ENCODE measurements around the gene CD28.
A peak's percentile ranks its signal among the peaks of the same experiment; 100 is the strongest.

The CD28 gene

DNA sequence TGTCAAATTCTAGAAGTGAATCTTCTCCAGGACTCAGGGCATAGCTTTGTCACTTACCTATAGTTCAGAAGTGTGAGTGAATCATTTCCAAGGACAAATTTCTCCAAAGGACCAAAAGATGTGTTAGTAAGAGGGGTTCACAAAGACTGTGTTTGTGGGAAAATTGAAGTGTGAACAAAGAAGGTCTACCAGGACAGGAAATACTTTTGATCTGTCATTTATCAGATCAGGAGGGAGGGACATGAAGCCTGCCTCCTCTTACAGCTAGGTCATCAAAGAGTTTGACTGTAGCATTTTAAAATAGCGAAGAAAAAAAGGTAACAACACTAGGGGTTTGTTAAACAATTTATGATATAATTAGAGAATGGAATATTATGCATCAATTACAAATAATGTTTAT is 2.0 kb upstream of the CD28 start:
- no peak for DNase-seq (ENCODE audit: low read depth)
- TF ChIP-seq, protein P1, sequence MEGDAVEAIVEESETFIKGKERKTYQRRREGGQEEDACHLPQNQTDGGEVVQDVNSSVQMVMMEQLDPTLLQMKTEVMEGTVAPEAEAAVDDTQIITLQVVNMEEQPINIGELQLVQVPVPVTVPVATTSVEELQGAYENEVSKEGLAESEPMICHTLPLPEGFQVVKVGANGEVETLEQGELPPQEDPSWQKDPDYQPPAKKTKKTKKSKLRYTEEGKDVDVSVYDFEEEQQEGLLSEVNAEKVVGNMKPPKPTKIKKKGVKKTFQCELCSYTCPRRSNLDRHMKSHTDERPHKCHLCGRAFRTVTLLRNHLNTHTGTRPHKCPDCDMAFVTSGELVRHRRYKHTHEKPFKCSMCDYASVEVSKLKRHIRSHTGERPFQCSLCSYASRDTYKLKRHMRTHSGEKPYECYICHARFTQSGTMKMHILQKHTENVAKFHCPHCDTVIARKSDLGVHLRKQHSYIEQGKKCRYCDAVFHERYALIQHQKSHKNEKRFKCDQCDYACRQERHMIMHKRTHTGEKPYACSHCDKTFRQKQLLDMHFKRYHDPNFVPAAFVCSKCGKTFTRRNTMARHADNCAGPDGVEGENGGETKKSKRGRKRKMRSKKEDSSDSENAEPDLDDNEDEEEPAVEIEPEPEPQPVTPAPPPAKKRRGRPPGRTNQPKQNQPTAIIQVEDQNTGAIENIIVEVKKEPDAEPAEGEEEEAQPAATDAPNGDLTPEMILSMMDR (IDR thresholded peaks at IDR 0.05; ENCODE audit: low read length, missing control alignments), result no peak
- H3K4me3 ChIP-seq (replicated peaks; ENCODE audit: low read depth, low read length), result no peak overlapping the region

DNA sequence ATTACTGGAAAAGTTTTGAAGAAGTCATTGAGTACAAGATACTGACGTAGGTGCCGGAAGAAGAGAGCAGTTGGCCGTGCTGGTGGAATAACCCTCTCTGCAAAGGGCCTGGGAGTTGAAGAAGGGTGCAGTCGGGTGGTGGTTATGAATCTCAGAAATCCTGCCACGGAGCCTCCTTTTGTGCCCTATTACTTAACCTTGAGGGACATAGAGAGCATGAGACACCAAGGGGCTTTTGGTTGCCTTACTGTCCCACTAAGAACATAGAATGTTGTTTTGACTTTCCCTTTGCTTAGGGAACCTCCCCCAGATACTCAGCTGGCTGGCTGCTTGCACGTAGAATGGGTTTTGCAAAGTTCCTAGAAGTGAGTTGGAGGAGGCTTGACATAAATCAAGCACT is 1.3 kb upstream of the CD28 start:
- TF ChIP-seq, protein P1 (IDR thresholded peaks at IDR 0.05; ENCODE audit: low read length, missing control alignments), result no peak
- DNase-seq (ENCODE audit: low read depth), result no peak

DNA sequence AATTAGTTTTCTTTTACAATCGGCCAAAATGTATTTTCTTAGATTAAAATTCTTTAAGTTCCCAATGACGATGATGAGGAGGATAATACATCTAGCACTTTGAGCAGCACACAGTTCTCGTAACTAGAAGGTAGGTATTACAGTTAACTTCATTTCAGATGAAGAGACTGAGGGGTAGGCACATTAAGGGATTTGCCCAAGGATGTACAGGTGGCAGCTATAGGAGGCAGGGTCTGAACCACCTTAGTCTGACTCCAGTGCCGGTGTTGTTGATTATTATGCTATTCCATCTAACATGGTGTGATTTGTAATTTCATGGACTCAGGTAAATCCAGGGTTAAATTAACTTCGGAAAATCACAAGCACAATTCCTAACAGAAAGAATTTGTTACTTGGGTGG is 1.1 kb downstream of the CD28 start:
- no peak overlapping the region for H3K4me3 ChIP-seq (replicated peaks; ENCODE audit: low read depth, low read length)
- DNase-seq (ENCODE audit: low read depth), result no peak
- TF ChIP-seq, protein P1 (IDR thresholded peaks at IDR 0.05; ENCODE audit: low read length, missing control alignments), result no peak

More for the DNA sequence above, 1.3 kb upstream of the CD28 start:
- no peak overlapping the region for H3K4me3 ChIP-seq (replicated peaks; ENCODE audit: low read depth, low read length)

DNA sequence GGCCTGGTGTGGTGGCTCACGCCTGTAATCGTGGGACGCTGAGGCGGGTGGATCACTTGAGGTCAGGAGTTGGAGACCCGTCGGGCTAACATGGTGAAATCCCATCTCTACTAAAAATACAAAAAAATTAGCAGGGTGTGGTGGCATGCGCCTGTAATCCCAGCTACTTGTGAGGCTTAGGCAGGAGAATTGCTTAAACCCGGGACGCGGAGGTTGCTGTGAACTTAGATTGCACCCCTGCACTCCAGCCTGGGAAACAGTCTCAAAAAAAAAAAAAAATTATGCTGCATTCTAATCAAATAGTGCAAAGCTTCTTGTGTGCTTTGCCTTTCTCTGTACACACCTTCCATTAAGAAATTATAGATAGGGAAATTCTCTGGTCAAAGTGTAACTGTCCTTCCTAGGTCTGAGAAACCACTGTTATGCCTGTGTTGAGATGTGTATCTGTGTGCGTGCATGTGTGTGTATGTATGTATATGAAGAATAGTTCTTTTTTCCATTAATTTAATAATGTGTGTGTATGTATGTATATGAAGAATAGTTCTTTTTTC is 2.5 kb downstream of the CD28 start:
- TF ChIP-seq, protein P1 (IDR thresholded peaks at IDR 0.05; ENCODE audit: low read length, missing control alignments), result no peak
- no peak overlapping the region for H3K4me3 ChIP-seq (replicated peaks; ENCODE audit: low read depth, low read length)
- DNase-seq (ENCODE audit: low read depth), result no peak

DNA sequence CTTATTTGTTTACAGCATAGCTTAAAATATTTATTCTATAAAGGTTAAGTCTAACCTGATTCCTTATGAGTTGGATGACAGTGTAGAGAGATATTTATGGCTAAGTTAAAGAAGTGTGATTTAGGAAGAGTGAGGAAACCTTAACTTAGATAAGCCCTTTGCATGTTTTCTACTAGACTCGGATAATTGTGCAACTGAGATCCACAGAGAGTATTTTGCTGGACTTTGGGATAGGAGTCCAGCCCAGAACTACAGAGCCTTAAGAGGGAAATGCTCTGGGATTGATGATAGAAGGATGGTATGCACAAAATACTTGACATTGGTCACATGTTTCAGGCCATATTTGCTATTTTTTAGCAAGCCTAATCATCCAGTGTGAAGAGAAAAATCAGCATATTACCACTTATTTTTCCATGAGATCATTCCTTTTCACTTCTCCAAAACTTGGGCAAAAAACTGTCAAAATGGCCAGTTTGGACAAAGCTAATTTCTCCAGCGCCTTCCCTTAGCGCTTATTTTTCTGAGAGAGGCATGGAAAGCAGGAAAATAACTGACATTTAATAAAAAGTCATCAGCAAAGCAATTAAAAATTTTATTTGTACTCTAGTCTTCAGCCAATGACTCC is 3.1 kb downstream of the CD28 start:
- H3K4me3 ChIP-seq (replicated peaks; ENCODE audit: low read depth, low read length), result no peak overlapping the region
- DNase-seq (ENCODE audit: low read depth), result peak; percentile 43
- TF ChIP-seq, protein P1 (IDR thresholded peaks at IDR 0.05; ENCODE audit: low read length, missing control alignments), result no peak

DNA sequence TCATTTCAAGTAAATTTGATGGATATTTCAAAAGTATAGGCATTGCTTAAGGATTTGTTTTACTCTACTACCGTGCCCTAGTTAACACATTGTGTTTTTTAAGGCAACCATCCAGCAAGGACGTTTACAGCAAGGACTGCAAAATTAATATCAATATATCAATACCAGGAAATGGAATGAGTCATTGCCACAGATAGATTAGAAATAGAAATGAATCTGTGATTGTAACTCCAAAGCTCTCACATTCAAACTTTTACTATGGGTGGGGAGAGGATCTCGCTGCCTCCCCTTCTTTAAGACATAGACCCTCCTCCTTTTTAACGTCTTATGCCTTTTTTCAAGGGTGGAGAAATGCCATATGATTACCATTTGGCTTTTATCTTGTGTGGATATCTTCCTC is 3.8 kb downstream of the CD28 start:
- DNase-seq (ENCODE audit: low read depth), result no peak
- TF ChIP-seq, protein P1 (IDR thresholded peaks at IDR 0.05; ENCODE audit: low read length, missing control alignments), result no peak
- H3K4me3 ChIP-seq (replicated peaks; ENCODE audit: low read depth, low read length), result no peak overlapping the region

DNA sequence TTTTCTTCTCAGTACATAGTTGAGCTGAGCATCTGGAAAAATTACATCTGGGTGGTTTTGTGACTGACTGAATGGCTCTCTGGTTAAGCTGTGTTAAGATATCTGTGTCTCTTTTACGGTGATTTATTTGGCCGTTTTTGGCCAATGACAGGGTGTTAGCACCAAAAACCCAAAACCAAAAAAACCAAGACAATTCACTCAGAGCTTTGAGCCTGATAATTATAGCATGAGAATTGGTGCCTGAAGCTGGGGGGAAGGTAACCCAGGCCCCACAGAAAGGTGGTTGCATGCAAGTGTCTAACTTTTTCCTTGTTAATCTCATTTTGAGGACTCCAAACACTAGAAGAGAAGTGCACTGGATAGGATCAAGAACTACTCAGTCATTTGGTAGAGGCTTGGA is 4.5 kb downstream of the CD28 start:
- H3K4me3 ChIP-seq (replicated peaks; ENCODE audit: low read depth, low read length), result no peak overlapping the region
- TF ChIP-seq, protein P1 (IDR thresholded peaks at IDR 0.05; ENCODE audit: low read length, missing control alignments), result no peak

More for the DNA sequence above, 4.5 kb downstream of the CD28 start:
- no peak for DNase-seq (ENCODE audit: low read depth)

Measured in fibroblast of pulmonary artery (primary cell).